NCI-H460 (cell line): ENCODE data around the gene AMACR. TPM values are rescaled to one million over a fixed set of nuclear protein-coding genes. Genes with fewer than 3 reads are reported as not detected.
"Not testable (repeated sequence)": the region's sequence is repeated elsewhere in the genome, so short reads cannot be mapped to it uniquely, and the experiment has no call there.

Experiments
- DNase-seq: peaks from one replicate; pipeline ENCODE4 v3.0.0-alpha.2; 2016; ENCODE audit warnings: low read depth; ENCODE audit errors: extremely low read depth
- total RNA-seq: library from RNA; depleted of rRNA; stranded (reverse); fragments of >200 nt; shearing (Covaris generic); gene quantifications from 2 replicates; pipeline ENCODE4 v1.2.3, GENCODE V29; 2014

AMACR gene
- total RNA-seq, 1 experiment from 2014 or later, result 10.4 TPM

DNA sequence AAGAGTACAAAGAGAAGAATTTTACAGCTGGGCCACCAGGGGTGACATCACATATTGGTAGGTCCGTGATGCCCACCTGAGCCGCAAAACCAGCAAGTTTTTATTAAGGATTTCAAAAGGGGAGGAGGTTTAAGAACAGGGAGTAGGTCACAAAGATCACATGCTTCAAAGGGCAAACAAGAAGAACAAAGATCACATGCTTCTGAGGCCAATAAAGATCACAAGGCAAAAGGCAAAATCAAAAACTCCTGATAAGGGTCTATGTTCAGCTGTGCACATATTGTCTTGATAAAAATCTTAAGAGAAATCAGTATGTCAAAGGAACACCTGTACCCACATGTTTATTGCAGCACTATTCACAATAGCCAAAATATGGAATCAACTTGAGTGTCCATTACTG lies 2.3 kb upstream of the AMACR start:
- not testable (repeated sequence) for DNase-seq

DNA sequence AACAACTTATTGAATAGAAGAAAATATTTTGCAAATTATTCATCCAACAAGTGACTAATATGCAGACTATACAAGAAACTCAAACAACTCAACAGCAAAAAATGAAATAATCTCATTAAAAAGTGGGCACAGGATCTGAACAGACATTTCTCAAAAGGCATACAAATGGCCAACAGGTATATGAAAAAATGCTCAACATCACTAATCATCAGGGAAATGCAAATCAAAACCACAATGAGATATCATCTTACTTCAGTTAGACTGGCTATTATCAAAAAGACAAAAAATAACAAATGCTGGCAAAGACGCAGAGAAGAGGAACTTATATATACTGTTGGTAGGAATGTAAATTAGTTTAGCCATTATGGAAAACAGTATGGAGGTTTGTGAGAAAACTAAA lies 1.8 kb upstream of the AMACR start:
- DNase-seq, result no peak

DNA sequence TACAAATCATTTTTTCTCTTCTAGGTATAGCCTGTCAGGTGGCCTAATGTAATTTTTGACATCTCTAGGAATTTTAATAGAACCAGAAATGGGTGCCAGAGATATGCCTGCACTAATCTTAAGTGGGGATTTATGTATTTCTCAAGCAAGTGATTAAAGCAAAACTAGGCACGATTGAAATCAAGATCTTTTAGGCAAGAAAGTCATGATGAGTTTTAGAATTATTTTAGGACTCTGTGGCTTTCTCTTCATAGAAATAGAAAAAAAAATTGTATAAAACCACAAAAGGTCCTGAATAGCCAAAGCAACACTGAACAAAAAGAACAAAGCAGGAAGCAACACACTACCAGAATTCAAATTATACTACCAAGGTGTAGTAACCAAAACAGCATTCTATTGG lies 952 bp upstream of the AMACR start:
- DNase-seq, result no peak

DNA sequence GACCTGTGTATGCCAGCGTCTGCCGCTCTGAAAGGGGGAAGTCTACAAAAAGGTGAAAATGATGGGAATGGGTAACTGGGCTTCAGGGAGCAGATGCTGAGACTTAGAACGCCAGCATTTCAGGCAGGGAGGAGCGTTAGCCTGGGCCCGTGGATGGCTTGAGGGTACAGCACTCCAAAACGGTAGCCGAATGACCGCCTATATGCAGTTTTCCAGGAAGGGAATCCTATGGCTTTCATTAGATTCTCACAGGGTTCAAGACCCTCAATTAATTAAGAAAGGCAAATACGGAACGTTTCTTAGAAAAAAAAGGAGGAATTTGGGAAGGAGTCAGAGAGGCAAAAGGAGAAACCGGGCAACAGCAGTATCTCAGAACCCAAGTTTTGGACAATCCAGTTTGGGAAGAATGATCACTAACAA lies 639 bp downstream of the AMACR start:
- no peak for DNase-seq

DNA sequence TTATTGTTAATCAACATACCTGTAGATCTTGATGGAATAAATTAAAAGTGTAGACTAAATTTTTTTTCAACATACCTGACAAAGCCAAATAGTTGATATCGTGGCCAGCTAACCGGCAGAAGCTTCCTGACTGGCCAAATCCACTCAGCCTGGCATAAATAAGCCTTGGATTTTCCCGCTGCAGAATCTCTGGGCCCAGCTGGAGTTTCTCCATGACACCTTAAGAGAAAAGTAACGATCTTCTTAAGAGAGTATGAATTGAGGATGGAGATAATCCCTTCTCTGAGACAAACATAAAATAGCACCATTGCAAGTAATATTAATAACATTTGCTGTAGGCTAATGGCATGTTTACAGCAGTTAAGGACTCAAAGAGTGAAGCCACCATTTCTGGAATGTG lies 2.2 kb downstream of the AMACR start:
- no peak for DNase-seq

DNA sequence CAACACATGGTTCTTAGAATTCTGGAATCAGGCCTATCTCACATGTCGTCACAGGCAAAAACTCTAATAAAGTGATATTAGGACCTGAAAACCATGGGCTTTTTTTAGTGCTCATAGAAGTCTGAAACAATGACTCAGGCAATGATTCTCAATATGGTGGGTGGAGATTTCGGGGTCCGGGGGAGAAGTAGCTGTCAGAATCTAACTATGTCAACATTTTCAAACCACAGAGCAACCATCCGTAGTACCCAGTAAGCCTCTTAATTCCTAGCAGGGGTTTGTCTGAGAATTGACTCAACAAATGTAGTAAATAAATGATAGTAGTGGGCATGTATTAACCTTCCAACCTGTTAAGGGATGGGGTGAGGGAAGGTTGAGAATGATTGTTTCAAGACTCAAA lies 2.6 kb downstream of the AMACR start:
- DNase-seq, result no peak

DNA sequence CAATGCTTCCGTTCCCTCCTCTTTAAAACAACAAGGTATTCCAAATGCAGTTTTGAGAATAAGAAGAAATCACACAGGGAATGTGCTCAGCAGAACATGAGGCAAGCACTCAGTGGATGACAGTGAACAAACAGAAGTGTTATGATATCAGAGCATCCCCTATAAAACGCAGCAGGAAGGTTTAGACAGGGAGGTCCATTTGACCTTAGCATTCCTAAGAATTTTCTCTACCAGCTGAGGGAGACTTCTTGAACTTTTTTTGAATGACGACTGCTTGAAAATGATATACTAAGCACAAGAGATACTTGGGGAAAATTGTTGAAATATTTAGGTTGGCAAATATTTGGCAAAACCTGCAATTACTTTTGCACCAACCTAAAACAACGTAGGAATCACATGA lies 3.9 kb downstream of the AMACR start:
- no peak for DNase-seq

DNA sequence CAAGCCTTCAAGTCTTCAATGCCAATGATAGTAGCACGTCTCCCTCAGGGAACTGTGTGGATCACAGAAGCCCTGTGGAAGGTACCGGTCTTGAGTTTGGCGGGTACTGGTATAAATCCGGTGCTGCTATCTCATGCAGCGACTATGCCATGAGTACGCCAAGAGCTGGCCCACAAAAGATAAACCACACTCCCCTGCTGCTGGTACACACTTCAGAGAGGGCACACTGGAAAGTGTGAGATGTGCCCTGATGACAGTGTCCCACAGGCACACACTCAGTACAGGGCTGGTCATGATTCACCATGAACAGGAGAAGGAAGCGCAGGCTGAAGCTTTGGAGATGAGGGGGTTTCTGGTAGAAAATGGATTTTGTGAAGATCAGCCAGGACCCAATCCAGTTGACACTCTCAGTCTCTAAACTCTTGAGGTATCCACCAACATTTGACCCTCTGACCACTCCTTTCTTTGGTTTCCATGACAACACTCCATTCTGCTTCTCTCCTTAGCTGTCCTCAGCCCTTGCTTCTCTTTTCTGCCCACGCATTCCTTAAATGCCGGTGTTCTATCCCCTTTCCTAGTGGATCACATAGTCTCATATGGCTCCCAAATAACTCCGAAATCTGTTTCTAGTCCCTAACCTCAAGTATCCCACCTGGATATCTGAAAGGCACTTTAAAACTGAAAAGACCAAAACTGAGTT lies 5.1 kb downstream of the AMACR start:
- DNase-seq, result no peak

DNA sequence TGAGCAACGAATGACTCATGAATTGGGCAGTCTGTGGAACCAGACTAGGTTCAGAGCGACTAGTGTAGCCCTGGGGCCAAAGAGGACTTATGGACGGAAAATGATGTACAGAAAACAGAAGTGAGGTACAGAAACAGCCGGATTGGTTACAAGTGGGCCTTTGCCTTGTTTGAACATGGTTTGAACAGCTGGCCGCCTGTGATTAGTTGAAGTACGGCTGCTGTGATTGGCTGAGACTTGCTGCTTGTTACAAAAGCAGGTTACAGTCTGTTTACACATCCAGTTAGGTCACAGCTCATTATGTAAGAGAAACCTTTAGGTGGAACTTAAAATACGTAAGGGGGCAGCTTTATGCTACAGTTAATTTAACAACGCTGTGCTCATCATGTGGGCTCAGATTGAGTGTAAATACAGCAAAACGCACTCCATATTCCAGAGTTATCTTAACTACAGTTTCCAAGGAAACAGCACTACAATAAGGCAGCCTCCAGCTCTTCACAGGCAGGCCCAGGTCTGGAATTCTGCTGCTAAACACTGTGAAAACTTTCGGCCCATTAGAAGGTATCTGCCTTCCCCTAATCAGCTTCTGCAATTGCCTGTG lies 6.5 kb downstream of the AMACR start:
- no peak for DNase-seq

DNA sequence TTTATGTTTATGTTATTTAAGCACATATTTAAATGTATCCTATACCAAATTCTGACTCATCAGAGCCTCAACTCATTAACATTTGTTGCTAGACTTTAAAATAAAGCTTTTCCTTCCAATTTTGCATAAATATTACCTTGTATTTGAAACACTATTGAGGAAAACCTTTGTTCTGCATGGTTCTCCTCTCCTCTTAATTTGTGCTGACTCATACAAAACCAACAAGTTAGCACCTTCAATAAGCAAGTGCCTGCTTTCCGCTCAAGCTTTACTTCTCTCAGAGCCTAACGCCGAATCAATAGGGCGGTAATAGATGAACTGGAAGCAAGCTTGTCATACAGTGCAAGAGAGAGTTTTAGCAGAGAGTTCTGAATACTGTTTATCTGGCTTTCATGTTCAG lies 7.9 kb downstream of the AMACR start:
- DNase-seq, result no peak

DNA sequence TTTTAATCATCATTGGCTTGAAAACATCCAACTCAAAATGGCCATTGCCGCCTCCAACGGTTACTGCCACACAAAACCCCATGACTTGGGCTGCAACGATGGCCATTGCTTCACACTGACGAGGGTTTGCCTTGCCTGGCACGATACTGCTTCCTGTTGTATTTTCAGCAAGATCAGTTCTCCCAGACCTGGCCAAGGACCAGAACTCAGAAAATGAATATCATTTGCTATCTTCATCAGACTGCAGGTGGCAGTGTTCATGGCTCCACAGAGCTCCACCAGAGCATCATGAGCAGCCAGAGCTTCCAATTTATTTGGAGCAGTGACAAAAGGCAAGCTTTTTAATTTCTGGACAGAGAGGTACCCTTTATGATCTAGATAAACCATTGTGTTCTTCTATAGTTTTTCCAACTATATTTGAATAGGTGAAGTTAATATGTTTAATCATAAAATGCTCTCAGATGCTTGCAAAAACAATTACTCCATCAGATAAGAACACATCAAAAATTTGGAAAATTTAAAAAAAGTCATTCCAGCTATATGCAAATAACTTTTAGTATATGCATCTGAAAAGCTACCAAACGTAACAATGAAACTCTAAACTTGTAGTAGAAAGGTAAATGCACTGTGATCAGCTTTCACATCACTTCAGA lies 10.4 kb downstream of the AMACR start:
- DNase-seq, result peak; percentile 53

DNA sequence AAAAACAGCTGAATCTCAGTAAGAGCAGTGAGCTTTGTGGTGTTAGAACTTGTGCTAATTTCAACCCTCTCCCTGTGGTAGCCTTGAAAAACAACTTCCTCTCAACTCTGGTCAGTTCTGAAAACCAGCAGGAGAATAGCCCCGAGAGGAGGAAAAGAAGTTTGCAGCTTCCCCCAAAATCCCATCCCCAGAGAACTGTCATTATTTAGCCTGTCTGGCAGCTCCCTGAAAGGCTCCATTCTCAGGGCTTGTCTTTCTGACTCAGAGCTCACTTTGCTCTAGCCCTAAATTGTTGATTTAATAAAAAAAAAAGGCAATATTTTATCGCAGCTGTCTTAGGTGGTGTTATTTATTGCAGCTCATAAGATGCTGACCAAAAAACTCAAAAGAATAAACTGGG lies 12.0 kb downstream of the AMACR start:
- DNase-seq, result no peak

DNA sequence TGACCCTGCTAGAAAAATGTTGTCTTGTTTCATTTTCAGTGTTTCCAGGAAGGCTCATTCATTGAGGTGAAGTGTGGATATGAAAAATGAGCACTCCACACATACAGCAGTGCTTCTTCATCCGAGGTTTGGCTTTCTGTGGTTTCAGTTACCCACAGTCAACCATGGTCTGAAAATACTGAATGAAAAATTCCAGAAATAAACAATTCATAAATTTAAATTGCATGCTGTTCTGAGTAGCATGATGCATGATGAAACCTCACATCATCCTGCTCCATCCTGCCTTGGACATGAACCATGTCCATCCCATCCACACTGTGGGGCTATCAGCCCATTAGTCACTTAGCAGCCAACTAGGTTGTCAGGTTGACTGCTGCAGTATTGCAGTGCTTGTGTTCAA lies 13.0 kb downstream of the AMACR start:
- DNase-seq, result no peak

DNA sequence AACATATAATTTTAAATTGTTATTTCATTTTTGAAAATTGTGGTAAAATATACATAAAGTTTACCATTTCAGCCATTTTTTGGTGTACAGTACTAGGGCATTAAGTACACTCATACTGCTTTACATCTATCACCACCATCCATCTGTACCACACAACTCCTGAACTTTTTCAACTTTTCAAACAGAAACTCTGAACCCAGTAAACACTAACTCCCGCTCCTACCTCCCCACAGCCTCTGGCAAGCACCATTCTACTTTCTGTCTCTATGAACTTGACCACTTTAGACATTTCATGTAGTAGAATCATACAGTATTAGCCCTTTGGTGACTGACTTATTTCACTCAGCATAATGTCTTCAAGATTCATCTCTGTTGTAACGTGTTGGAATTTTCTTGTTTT lies 15.0 kb downstream of the AMACR start:
- DNase-seq, result no peak

DNA sequence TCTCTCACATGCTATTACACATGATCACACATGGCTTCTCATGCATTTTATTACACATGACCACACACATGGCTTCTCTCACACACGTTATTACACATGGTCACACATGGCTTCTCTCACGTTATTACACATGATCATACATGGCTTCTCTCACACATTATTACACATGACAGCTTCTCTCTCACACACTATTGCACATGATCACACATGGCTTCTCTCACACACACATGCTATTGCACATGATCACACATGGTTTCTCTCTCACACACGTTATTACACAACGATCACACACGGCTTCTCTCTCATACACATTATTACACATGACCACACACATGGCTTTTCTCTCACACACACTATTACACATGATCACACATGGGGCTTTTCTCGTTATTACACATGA lies 22.4 kb downstream of the AMACR start:
- DNase-seq, result no peak

DNA sequence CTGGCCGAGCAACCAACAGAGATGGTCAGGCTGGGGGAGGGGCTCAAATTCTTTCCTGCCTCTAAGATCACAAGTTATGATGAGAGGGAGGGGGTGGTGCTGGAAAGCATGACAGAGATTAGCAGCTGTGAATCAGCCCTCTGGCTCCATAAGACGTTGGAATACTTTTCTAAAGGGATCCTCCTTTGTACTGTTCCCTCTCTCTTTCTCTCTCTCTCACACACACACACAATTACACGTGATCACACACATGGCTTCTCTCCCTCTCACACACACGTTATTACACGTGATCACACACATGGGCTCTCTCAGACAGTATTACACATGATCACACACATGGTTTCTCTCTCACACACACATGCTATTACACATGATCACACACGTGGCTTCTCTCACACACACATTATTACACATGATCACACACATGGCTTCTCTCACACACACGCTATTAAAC lies 23.2 kb downstream of the AMACR start, which contains the start of gene SLC45A2:
Gene SLC45A2, minus strand, starts transcription at position 23 of the 454 bp plus-strand sequence. CDS start 110 bp downstream, outside the sequence.
- no peak for DNase-seq

DNA sequence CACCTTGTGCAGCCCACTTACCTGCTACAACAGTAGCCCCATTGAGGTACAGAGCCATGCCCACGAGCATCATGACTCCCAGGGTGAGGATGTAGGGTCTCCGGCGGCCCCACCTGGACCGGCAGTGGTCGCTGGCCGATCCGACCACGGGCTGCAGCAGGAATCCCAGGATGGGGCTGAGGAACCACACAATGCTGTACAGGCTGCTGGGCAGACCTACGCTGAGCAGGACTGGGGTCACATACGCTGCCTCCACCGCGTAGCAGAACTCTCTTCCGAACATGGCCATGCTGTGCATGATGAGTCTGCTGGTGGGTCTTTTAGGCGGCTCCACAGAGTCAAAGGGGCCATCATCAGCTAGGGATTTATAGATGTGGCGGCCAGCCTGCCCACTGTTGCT lies 23.7 kb downstream of the AMACR start:
- no peak for DNase-seq

DNA sequence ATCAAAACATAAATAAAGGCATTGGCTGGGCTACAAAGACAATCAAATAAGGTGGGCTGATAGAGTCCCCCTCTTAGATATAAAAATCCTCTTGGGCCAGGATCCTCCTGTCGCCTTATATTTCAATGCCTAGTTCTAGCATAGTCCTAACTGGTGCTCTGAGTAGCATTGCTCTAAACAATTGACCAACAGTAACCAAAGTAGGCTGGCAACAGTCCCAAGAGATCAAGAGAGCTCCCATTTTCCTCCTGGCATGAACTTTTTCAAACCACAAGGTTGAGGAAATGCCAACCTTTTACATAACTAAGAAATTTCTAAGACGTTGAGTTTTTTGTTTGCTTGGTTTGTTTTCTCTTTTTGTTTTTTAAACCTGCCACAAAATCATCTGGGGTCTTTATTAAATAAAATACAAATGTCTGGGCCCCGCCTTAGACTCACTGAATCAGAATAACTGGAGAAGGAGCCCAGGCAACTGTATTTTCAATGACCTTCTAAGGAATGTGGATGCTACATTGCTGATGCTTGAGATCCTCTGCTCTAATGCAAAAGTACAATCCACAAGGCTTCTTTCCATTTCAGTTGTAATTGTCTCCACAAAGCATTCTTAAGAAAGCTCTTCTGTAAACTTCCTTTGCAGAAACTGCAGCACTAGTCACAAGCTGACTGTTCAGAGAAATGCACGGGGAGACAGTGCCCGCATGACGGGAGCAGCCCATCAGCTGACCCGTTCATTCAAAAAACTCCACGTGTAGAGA lies 26.3 kb downstream of the AMACR start:
- no peak for DNase-seq

DNA sequence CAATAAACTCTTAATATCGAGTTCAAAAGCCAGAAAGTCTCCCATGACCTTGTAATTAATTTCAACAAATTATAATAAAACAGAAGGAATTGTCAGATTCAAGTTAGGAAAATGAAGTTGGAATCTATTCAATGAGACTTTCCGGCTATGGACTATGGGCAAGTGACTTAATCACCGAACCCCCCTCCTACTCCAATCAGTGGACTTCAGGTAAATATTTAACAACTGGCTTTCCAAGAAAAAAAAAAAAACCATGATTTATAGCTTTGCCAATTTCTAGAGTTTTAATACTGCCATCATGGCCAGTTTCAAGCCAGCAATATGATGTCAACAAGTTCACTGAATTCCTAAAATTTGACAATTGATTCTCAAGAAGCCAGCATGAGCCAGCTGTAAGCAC lies 27.8 kb downstream of the AMACR start:
- DNase-seq, result no peak

DNA sequence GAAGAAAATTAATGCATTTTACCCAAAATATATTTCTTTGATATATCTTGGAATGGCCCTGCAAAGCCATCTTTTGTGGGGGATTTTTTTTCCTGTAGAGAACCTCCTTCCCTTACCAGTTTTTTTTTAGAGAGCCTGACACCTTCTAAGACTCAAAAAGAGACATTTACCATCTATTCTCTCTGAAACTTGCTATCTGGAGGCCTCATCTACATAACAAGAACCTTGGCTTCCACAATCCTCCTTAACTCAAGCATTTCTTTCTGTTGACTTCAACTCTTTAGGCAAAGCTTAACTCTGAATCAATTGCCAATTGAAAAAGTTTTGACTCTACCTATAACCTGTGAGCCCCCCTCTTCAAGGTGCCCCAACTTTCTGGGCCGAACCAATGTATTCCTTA lies 29.5 kb downstream of the AMACR start:
- no peak for DNase-seq

DNA sequence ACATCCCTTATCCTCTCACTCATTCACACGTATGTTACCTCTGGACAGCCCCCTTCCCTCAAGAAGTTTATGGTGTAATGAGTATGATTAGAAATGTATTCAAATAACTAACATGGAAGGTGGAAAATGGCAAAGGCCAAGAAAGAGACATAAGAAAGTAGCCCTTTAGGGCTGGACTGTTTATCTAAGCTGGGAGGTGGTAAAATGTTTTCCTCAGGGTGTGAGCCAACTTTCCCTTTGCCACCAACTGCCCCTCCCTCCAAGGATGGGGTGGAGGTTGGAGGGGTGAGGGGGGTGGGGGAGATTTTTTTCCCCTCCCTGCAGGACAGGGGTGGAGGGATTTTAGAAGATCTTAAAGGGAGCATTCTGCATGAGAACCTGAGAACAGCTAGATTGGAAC lies 31.5 kb downstream of the AMACR start:
- no peak for DNase-seq
